PC-9 (cell line): Measurements from ENCODE around the gene BCAS3.

Experiments used
- CTCF ChIP-seq: fragments of 200-600 bp; sonication (generic); conservative IDR thresholded peaks from 2 replicates; pipeline ENCODE4 v1.6.1; 2017; ENCODE audit warnings: mixed run types, antibody characterized with exemption, mild to moderate bottlenecking, moderate library complexity
- EZH2 ChIP-seq: fragments of 200-600 bp; sonication (generic); IDR thresholded peaks from 2 replicates; pipeline ENCODE4 v1.8.0; 2017; ENCODE audit warnings: antibody characterized with exemption, low read depth

- TF ChIP-seq CTCF = no peak
- no peak for TF ChIP-seq EZH2
Observed at GRCh38 chr17:61385577-61386236, 708.1 kb downstream of the BCAS3 start.
